Fibroblast of skin of right biceps (primary cell): ENCODE measurements around the gene PATJ.
"Not testable (repeated sequence)": the region's sequence is repeated elsewhere in the genome, so short reads cannot be mapped to it uniquely, and the experiment has no call there.

Source experiments
- DNase-seq: peaks from one replicate; pipeline ENCODE4 v3.0.0-alpha.2; 2013

PATJ gene

DNA sequence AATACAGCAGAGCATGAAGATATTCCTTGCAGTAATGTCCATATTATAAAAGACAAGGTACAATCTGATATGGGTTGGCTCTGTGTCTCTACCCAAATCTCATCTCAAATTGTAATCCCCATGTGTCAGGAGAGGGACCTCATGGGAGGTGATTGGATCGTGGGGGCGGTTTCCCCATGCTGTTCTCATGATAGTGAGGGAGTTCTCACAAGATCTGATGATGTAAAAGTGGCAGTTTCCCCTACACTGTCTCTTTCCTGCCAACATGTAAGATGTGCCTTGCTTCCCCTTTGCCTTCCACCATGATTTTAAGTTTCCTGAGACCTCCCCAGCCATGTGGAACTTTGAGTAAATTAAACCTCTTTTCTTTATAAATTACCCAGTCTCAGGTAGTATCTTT is 152.0 kb downstream of the PATJ start:
- DNase-seq, result not testable (repeated sequence)

DNA sequence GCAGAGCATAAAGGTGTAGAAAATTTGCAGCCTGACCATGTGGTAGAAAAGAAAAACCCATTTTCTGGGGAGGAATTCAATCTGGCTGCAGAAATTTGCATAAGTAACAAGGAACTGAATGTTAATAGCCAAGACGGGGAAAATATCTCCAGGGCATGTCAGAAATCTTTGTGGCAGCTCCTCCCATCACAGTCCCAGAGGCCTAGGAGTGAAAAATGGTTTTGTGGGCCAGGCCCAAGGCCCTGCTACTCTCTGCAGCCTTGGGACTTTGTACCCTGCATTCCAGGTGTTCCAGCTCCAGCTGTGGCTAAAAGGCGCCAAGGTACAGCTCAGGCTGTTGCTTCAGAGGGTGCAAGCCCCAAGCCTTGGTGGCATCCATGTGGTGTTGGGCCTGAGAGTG is 152.9 kb downstream of the PATJ start:
- DNase-seq, result no peak

DNA sequence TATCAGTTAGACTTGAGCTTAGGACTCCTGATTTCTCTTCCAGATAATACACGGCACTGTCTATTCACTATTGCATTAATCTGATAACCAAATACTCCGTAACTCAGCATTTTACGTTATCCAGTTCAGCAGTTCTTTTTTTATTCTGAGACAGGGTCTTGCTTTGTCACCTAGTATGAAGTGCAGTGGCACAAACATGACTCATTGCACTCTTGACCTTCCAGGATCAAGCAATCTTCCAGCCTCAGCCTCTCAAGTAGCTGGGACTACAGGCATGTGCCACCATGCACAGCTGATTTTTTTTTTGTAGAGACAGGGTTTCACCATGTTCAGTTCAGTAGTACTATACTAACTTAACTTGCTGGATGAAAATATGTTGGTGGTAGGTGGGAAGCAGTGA is 156.4 kb downstream of the PATJ start:
- DNase-seq, result no peak

GRCh38 chr1:61904354-61904753 is 162.1 kb downstream of the PATJ start:
- DNase-seq, result no peak

DNA sequence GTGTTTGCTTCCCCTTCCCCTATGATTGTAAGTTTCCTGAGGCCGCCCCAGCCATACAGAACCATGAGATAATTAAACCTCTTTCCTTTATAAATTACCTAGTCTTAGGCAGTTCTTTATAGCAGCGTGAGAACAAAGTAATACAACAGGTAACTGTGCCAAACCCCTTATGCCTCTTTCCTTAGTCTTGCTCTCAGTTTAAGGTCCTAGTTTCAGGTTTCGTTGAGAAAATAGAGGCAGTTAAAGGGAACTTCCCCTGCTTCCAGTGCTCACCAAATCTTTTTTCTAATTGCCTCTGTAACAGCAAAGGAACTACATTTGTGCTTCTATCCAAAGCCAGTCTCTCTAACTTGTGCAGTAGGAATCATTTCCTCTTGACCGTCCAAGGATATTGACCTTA is 164.8 kb downstream of the PATJ start:
- DNase-seq, result no peak

DNA sequence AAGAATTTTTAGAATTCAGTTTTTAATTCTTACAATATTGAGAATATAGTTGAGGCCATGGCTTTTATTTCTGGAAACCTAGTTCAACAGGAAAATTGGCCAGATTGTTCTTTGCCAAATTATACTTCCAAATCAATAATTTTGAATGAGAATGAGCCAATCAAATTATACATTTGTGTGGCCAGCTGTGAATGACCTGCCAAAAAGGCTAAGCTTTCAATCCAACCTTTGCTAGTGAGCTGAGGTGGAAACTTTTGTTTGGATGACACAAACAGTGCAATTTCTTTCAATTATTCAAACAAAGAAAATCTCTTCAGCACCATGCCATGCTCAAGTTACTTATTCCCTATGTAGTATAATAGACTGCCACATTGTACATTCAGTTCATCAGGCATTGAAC is 167.8 kb downstream of the PATJ start:
- DNase-seq, result no peak

- no peak for DNase-seq
Measured at GRCh38 chr1:61914823-61915482, 172.7 kb downstream of the PATJ start.

- no peak for DNase-seq
Measured at GRCh38 chr1:61921435-61921834, 179.2 kb downstream of the PATJ start.

DNA sequence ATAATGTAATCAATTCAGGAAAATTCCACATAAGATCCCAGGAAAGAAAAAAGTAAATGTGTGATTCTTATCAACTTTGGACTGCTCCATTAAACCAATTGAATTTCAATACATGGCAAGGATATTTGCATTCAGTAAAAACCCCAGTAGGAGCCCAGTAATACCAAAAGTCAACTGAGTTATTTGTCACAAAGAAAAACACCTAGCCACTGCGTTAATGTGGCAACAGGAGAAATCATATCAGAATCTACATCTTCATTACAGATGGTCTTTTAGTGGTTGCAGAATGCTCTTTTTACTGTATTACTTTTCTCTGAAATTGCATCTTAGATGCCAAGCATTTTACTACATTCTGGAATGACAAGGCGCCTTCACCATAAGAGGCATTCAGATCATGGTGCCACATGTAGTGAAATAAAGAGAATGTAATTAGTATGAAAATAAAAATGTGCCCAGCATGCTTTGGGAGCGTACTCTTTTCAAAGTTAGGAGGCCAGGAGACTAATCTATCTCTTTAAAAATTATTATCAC is 180.7 kb downstream of the PATJ start:
- DNase-seq, result no peak

- DNase-seq, result no peak
Measured at GRCh38 chr1:61925591-61926298, 183.5 kb downstream of the PATJ start.

GRCh38 chr1:61926597-61926996 is 184.3 kb downstream of the PATJ start:
- no peak for DNase-seq

- DNase-seq, result peak; percentile 17
Measured at GRCh38 chr1:61930116-61930645, 187.9 kb downstream of the PATJ start.

DNA sequence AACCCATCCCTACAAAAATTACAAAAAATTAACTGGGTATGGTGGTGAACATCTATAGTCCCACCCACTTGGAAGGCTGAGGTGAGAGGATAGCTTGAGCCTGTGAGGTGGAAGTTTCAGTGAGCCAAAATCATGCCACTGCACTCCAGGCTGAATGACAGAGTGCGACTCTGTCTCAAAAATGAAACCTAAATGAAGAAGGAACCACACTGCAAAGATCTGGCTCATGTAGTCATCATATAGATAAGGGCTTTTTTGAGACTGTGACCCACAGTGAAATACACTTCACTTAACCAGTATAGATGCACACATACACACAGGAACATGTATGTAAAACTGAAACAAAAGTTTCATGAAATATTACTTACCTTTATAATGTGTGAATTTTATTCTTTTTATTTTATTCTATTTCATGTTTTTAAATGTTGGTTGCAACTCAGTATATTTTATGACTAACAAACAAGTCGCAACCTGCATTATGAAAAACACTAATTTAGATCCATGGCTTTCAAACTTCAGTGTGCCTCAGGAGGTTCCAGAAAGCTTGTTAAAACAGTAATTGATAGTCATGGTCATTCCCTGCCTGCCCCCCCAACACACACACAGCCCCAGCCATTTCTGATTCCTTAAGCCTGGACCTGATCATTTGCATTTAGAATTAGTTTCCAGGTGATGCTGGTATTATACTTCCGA is 189.5 kb downstream of the PATJ start:
- DNase-seq, result no peak

- no peak for DNase-seq
Measured at GRCh38 chr1:61935516-61935915, 193.2 kb downstream of the PATJ start.

DNA sequence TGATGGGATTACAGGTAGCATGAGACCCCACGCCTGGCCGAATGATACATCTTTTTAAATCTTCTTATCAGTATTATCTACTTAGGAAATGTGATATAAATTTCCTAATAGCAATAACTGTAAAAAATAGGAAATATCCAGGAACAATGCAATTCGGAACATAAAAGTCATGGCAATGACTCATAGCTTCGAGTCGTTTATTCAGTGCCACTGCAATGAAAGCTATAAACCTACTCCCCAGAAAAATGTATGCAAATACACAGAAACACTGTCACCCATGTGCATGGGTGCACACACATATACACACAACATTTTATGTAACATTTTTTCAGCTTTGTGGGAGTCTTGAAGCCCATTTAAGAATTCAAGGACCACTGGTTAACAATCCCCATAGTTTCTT is 194.6 kb downstream of the PATJ start:
- no peak for DNase-seq

DNA sequence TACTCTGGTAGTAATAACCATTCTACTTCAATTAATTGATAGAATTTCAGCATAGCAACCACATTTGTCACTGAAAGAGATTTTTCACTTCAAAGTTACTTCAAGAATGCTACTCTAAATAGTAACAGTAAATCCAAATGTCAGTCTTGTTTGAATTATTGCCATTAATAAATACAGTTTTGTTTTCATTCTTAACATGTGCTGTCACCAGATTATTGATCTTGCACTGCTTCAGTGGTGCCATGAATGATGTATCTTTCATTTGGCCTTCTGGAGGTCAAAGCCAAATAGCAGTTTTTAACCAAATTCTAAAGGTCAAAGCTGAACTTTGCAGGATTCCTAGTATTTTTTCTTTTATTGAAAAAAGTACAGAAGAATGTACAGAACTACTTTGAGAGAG is 199.5 kb downstream of the PATJ start:
- DNase-seq, result peak; percentile 7

GRCh38 chr1:61942856-61943255 is 200.6 kb downstream of the PATJ start:
- no peak for DNase-seq

DNA sequence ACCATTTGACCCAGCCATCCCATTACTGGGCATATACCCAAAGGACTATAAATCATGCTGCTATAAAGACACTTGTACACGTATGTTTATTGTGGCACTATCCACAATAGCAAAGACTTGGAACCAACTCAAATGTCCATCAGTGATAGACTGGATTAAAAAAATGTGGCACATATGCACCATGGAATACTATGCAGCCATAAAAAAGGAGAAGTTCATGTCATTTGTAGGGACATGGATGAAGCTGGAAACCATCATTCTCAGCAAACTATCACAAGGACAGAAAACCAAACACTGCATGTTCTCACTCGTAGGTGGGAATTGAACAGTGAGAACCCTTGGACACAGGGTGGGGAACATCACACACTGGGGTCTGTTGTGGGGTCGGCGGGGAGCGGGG is 206.4 kb downstream of the PATJ start:
- not testable (repeated sequence) for DNase-seq

DNA sequence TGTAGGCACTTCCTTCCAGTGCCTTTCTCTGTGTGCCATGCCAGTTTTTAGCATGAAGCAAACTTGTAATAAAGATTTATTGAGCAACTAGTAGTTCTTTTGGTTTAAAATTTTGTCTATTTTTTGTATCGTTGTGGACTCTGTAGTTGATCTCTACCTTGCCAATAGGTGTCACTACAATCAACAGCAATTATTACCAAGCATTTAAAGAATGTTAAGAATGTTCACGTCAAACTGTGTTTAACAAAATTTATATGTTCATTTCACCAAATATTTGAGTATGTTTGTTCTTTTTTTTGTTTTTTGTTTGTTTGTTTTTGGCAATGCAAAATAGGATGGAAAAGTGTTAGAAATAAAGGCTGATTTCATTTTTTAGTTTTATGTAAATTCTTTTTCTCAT is 208.1 kb downstream of the PATJ start:
- peak; percentile 8 for DNase-seq

DNA sequence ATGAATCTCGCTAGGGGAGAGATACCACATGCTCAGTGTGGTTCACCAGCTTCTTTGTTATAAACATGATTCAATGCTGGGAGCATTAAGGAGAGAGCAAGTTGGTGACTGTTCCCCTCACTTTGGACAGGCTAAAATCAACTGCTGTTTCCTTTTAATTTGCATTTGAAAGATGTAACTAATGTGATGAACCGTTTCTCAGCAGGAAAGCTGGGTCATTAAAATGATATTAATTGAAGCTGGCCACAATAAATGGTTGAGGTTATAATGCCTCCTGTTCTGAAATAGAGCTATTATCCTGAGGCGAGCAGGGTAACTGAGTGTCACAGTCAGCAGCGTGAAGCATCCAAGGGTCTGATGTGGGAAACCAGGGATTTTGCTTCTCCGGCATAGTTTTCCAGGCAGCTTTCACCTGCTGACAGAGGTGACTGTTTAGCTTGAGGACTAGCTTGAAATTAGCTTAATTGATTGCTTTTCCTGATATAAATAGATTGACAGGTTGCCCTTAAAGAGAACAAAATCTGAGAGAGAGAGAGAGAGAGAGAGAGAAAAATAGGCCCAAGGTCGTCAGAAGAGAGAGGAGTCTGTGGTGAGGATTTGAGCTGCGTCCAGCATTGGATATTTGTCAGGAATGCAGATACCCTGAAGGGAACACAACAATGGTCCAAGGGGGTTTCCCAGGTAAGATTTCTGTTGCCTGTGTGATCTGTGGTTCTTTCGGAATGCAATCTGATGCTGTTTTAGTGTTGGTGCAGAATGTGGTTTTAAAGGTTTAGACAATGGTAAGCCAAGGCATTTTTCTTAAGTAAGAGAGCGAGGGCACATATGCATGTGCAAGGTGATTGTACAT is 209.7 kb downstream of the PATJ start:
- peak; percentile 15 for DNase-seq

GRCh38 chr1:61952675-61953074 is 210.4 kb downstream of the PATJ start:
- no peak for DNase-seq

- DNase-seq, result no peak
Measured at GRCh38 chr1:61953076-61953789, 211.0 kb downstream of the PATJ start.
